ENCODE measurements around the gene ADPRS.

The ADPRS gene

DNA sequence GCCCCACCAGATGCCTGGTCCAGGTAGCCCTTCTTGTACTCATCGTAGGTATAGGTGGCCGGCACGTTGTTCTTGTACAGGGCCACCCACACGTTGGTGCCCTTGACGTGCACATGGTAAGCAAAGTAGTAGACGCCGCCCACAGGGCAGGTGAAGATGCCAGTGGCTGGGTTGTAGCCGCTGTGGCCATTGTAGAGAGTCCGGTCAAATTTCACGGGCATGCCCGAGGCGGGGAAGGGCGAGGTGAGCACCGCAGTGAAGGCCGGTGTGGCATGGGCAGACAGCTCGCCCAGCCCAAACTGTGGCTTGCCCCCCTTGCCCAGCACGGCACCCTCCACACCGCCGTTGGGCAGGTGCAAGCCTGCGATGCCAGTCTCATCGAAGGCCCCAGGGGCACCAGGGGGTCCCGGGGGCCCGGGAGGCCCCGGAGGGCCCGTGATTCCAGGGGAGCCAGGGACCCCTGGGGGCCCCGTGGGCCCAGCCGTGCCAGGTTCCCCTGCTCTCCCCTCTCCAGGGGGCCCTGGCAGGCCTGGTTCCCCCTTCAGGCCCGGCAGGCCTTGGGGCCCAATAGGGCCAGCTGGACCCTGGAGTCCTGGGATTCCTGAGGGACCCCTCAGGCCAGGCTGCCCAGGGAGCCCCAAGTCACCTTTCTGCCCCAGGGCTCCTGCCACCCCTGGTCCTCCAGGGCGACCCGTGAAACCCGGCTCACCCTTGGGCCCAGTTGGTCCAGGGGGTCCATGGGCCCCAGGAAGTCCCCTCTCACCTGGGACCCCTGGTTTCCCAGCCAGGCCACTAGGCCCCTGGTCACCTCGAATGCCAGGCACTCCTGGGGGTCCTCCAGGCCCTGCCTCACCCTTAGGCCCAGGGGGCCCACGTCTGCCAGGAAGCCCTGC, 9.2 kb downstream of the ADPRS start:
- Histone ChIP-seq H3K9me3 (ENCODE audit: control insufficient read depth, low read length) (no peaks in the 10 kb centered on the region), H3K27me3 (ENCODE audit: control insufficient read depth, insufficient read depth, low read length) (no peaks in the 10 kb centered on the region), H3K4me2 (ENCODE audit: low read length) (no peak overlapping the region), H3K4me3 (ENCODE audit: low read depth, low read length) (no peak overlapping the region), H3K9ac (no peak overlapping the region), H3K36me3 (ENCODE audit: control insufficient read depth, insufficient read depth, low read length) (no peaks in the 10 kb centered on the region), H2AFZ (no peak overlapping the region), H3K27ac (no peak overlapping the region), H3K79me2 (no peaks in the 10 kb centered on the region), H3K4me1 (no peaks in the 10 kb centered on the region)
- TF ChIP-seq, protein P1, sequence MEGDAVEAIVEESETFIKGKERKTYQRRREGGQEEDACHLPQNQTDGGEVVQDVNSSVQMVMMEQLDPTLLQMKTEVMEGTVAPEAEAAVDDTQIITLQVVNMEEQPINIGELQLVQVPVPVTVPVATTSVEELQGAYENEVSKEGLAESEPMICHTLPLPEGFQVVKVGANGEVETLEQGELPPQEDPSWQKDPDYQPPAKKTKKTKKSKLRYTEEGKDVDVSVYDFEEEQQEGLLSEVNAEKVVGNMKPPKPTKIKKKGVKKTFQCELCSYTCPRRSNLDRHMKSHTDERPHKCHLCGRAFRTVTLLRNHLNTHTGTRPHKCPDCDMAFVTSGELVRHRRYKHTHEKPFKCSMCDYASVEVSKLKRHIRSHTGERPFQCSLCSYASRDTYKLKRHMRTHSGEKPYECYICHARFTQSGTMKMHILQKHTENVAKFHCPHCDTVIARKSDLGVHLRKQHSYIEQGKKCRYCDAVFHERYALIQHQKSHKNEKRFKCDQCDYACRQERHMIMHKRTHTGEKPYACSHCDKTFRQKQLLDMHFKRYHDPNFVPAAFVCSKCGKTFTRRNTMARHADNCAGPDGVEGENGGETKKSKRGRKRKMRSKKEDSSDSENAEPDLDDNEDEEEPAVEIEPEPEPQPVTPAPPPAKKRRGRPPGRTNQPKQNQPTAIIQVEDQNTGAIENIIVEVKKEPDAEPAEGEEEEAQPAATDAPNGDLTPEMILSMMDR (IDR thresholded peaks at IDR 0.05), result no peak

- H2AFZ ChIP-seq, result no peak overlapping the region
- no peaks in the 10 kb centered on the region for H3K79me2 ChIP-seq
- no peak overlapping the region for H3K27ac ChIP-seq
- H3K9me3 ChIP-seq (ENCODE audit: control insufficient read depth, low read length), result no peaks in the 10 kb centered on the region
- no peak overlapping the region for H3K4me3 ChIP-seq (ENCODE audit: low read depth, low read length)
- no peaks in the 10 kb centered on the region for H3K27me3 ChIP-seq (ENCODE audit: control insufficient read depth, insufficient read depth, low read length)
- no peak overlapping the region for H3K9ac ChIP-seq
- no peak overlapping the region for H3K4me2 ChIP-seq (ENCODE audit: low read length)
- H3K4me1 ChIP-seq, result no peaks in the 10 kb centered on the region
- TF ChIP-seq, protein P1 (IDR thresholded peaks at IDR 0.05), result no peak
- H3K36me3 ChIP-seq (ENCODE audit: control insufficient read depth, insufficient read depth, low read length), result no peaks in the 10 kb centered on the region
Observed at GRCh38 chr1:36098650-36099365, 10.1 kb downstream of the ADPRS start.

GRCh38 chr1:36099681-36100341, 11.1 kb downstream of the ADPRS start:
- H3K27ac ChIP-seq, result no peak overlapping the region
- no peak overlapping the region for H3K9ac ChIP-seq
- H3K9me3 ChIP-seq (ENCODE audit: control insufficient read depth, low read length), result no peaks in the 10 kb centered on the region
- H3K79me2 ChIP-seq, result no peaks in the 10 kb centered on the region
- TF ChIP-seq, protein P1 (IDR thresholded peaks at IDR 0.05), result peak; percentile 70
- no peaks in the 10 kb centered on the region for H3K27me3 ChIP-seq (ENCODE audit: control insufficient read depth, insufficient read depth, low read length)
- H3K4me1 ChIP-seq, result no peaks in the 10 kb centered on the region
- H3K4me2 ChIP-seq (ENCODE audit: low read length), result peak overlapping the region; percentile 31
- H3K36me3 ChIP-seq (ENCODE audit: control insufficient read depth, insufficient read depth, low read length), result no peaks in the 10 kb centered on the region
- no peak overlapping the region for H3K4me3 ChIP-seq (ENCODE audit: low read depth, low read length)
- H2AFZ ChIP-seq, result peak overlapping the region; percentile 38

DNA sequence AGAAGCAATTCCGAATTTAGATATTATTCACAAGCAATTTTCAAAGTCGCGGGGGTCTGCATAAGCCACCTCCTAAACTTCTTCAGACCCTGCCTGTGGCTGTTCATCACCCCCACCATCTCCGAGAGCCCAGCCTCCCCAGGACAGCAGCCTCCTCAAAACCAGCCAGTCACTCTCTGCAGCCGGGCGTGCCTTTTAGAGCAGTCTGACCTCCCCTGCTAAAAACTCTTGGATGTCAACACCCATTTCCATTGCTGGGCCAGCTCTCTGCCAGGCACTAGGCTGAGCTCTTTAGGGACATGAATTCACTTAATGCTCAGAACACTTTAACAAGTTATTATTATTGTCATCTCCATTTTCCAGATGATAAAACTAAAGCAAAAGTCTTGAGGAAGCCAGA, 11.7 kb downstream of the ADPRS start:
- H3K79me2 ChIP-seq, result no peaks in the 10 kb centered on the region
- TF ChIP-seq, protein P1 (IDR thresholded peaks at IDR 0.05), result no peak
- H3K9me3 ChIP-seq (ENCODE audit: control insufficient read depth, low read length), result no peaks in the 10 kb centered on the region
- H3K4me1 ChIP-seq, result no peaks in the 10 kb centered on the region
- H3K4me2 ChIP-seq (ENCODE audit: low read length), result no peak overlapping the region
- no peak overlapping the region for H2AFZ ChIP-seq
- no peak overlapping the region for H3K9ac ChIP-seq
- no peaks in the 10 kb centered on the region for H3K36me3 ChIP-seq (ENCODE audit: control insufficient read depth, insufficient read depth, low read length)
- no peak overlapping the region for H3K27ac ChIP-seq
- H3K27me3 ChIP-seq (ENCODE audit: control insufficient read depth, insufficient read depth, low read length), result no peaks in the 10 kb centered on the region
- no peak overlapping the region for H3K4me3 ChIP-seq (ENCODE audit: low read depth, low read length)
